Left colon (tissue), 2 donors: Measurements from ENCODE around the gene IVD. TPM values are rescaled to one million over a fixed set of nuclear protein-coding genes. Genes with fewer than 3 reads are reported as not detected.
A peak's percentile ranks its signal among the peaks of the same experiment; 100 is the strongest.

Source experiments
- ATAC-seq: fragments of 200-7000 bp; cut with Tn5 transposase; one replicate; pipeline ENCODE4 v1.9.1; 2020; ENCODE audit warnings: mild to moderate bottlenecking, moderate library complexity
- DNase-seq, 2 donors: peaks; one replicate each; pipeline ENCODE4 v3.0.0-alpha.2; 2020
- intact Hi-C, 2 donors: fragments of 100-400 bp; cut with DNase I in 1 of 2; cut with micrococcal nuclease in 1 of 2; formaldehyde crosslinking; loops; one replicate each; pipeline versions ENCODE4 v1.11.2 to v1.14.0; 2022; cut with DNase I, micrococcal nuclease
- long read RNA-seq: library from polyadenylated mRNA; unstranded; transcript quantifications from one replicate; pipeline ENCODE4 v2.0.0, GENCODE V29; 2021
- total RNA-seq, 2 donors: library from RNA; stranded (reverse); fragmentation: NEBNext Ultra II Directional; extraction: Animal tissue kit (Norgen Biotek cat#: 25700); gene quantifications; one replicate each; pipeline ENCODE4 v1.2.1, GENCODE V29; 2021
- donor health status: DM: no; HTN: no; CAD: no.
- donor health status: DM: yes; HTN: yes; CAD: no.

IVD gene
- total RNA-seq, result 10 to 100 TPM; 68.8 to 71.5 TPM
- long read RNA-seq, transcript IVD-206 (12 exons, 1,809 nt), result major isoform, 25 of 55 reads
- long read RNA-seq, partial matches to known transcripts, result 7 of 55 reads
- long read RNA-seq, other reads (novel, unspliced or antisense), result 22 of 55 reads

GRCh38 chr15:40405501-40406381, at the start of gene IVD:
IVD (plus strand) TSS chr15:40405795; CDS start chr15:40405828, 33 bp downstream.
- ATAC-seq (peak; percentile 99), DNase-seq (peak; percentile 94 to 97)
- intact Hi-C loops, result no loop called here

- no peak for ATAC-seq
- no peak for DNase-seq
- intact Hi-C loops, result no loop called here
Measured at GRCh38 chr15:40355976-40356585, 49.5 kb upstream of the IVD start.

DNA sequence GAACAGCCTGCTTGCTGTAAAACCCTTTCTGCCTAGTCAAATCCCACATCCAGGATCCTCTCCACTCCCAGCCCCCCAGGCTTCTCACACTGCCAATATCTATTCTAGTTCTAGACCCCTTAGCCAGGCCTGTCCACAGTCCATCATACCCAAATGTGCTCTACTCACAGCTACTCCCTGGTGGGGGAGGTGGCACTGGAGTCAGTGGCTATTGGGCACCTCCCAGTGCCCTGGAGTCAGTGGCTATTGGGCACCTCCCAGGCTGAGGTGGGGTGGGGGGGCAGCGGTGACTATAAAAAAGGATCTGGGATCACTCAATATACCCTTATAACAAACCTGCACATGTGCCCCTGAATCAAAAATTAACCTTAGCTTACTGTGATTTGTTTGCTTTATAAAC, 48.3 kb upstream of the IVD start:
- peak; percentile 30 for ATAC-seq
- peak in 1 of 2 donors; percentile 55 for DNase-seq
- intact Hi-C loops, result no loop called here

GRCh38 chr15:40357723-40358470, 47.7 kb upstream of the IVD start, which contains the start of gene DISP2:
DISP2 (plus strand) TSS chr15:40358219; CDS start chr15:40358322, 103 bp downstream.
- intact Hi-C loops, result no loop called here
- DNase-seq (peak; percentile 78 to 90), ATAC-seq (peak; percentile 61)

DNA sequence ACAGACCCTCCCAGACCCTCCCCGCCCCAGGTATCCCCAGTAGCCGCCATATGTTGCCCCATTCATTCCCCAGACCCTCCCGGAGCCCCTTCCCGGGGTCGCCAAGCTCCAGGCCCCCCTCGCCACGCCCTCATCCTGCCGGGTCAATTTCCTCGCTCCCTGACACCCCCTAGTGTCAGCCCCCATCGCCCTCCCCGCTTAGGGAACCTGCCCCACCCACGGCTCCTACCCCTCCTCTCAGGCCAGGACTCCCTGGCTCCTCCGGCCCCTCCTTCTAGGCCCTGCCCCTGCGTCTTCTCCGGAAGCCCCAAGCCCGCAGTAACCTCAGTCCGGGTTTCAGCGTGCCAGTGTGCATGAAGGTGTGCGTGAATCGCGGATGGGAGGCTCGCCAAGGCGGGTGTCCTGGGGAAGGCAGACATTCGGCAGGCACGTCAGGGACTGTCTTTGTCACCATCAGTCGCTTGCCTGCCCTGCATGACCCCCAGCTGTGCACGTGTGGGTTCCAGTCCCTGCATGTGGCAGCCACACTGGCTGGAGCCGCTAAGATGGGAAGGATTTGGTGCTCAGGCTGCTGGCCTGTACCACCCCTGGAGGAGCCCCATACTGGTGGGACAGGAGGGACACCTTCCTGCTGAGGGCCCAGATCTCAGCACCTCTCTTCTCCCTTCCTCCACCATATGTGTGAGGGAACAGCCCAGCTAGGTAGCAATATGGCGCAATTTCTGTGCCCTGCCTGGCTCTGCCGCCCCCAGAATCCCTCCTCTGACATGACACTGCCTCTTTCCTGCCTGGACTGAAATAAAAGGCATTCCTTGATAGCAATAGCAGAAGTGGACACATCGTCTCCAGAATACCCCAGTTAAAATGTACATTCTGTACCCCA, 46.9 kb upstream of the IVD start:
- ATAC-seq, result peak; percentile 4
- DNase-seq, result peak in 1 of 2 donors; percentile 58
- intact Hi-C loops, result no loop called here

- intact Hi-C loops, result loop anchor here in 1 of 2 donors (10.0 kb wide), 1 partner anchor 55 kb away; no protein-coding TSS in a partner anchor
- DNase-seq (no peak), ATAC-seq (no peak)
Measured at GRCh38 chr15:40360015-40360414, 45.6 kb upstream of the IVD start.

- ATAC-seq (no peak), DNase-seq (no peak)
- intact Hi-C loops, result loop anchor here in 1 of 2 donors (10.0 kb wide), 1 partner anchor 53 kb away; no protein-coding TSS in a partner anchor
Measured at GRCh38 chr15:40361640-40362039, 44.0 kb upstream of the IVD start.

DNA sequence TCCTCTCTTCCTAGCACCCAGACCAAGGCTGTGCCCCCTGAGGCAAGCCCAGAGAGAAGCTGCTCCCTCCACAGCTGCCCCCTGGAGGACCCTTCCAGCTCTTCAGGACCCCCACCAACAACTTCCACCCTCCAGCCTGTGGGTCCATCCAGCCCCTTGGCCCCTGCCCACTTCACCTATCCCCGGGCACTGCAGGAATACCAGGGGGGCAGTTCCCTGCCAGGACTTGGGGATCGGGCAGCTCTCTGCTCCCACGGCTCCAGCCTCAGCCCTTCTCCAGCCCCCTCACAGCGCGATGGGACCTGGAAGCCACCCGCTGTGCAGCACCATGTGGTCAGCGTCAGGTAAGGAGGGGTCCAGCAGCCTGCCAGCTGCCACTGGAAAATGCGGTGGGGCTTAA, 42.0 kb upstream of the IVD start:
- ATAC-seq, result no peak
- intact Hi-C loops, result loop anchor here in 1 of 2 donors (10.0 kb wide), 1 partner anchor 51 kb away; no protein-coding TSS in a partner anchor
- no peak for DNase-seq

DNA sequence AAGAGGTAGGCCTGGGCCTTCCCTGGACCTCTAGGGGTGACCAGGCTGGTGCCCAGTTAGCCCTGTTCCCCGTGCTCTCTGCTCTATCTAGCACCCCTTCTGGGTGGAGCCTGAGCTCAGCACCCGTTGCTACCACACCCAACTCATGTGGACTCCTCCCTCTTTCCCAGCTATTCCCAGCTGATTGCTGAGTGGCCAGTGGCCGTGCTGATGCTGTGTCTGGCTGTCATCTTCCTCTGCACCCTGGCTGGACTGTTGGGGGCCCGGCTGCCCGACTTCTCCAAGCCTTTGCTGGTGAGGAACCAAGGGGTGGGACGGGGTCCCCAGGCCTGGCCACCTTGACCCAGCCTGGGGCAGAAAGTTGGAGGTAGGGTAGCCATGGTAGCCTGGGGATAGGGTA, 41.3 kb upstream of the IVD start:
- peak in 1 of 2 donors; percentile 35 for DNase-seq

GRCh38 chr15:40365016-40365415, 40.6 kb upstream of the IVD start:
- ATAC-seq (no peak), DNase-seq (no peak)
- intact Hi-C loops, result loop anchor here in 1 of 2 donors (10.0 kb wide), 1 partner anchor 50 kb away; no protein-coding TSS in a partner anchor

More for the DNA sequence above, 41.3 kb upstream of the IVD start:
- peak; percentile 25 for ATAC-seq
- intact Hi-C loops, result loop anchor here in 1 of 2 donors (10.0 kb wide), 1 partner anchor 51 kb away; no protein-coding TSS in a partner anchor

GRCh38 chr15:40365624-40366456, 39.8 kb upstream of the IVD start:
- DNase-seq (no peak), ATAC-seq (no peak)
- intact Hi-C loops, result loop anchor here in 1 of 2 donors (10.0 kb wide), 1 partner anchor 49 kb away; no protein-coding TSS in a partner anchor

DNA sequence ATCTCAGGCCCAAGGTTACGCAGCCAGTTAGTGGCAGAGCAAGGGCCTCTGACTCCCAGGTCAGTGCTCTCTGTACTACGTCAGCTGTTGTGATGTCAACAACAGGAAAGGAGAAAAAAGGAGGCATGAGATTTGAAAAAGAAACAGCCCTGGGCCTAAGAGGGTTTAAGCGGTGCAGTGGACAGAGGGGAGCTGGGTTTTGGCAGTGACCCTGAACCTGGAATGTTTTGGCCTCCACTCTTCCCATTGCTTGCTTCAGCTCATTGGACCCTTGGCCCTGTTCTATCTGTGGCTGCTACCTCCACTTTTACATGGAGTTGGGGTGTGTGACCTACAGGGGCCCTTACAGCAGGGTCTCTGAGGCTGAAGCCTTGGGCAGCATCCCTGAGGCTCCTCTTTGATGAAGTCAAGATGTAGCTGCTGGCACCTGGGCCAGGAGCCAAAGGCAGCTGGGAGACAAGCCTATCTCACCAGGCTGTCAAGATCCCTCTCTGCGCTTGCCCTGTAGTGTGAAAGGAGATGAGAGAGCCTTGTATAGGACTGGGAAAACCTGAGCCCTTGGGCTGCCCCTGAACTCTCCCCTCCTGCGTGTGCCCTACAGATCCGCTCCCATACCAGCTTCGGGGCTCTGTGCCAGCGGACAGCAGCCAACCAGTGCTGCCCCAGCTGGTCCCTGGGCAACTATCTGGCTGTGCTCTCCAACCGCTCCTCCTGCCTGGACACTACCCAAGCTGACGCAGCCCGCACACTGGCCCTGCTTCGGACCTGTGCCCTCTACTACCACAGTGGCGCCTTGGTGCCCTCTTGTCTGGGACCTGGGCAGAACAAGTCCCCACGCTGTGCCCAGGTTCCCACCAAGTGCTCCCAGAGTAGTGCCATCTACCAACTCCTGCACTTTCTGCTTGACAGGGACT, 38.9 kb upstream of the IVD start:
- peak; percentile 55 to 76 for DNase-seq
- intact Hi-C loops, result loop anchor here in 1 of 2 donors (10.0 kb wide), 1 partner anchor 48 kb away; no protein-coding TSS in a partner anchor
- ATAC-seq, result peak; percentile 5

DNA sequence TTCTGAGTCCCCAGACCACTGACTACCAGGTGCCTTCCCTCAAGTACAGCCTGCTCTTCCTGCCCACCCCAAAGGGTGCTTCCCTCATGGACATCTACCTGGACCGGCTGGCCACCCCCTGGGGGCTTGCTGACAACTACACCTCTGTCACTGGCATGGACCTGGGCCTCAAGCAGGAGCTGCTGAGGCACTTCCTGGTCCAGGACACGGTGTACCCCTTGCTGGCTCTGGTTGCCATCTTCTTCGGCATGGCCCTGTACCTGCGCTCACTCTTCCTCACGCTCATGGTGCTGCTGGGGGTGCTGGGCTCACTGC, 38.3 kb upstream of the IVD start:
- DNase-seq (peak in 1 of 2 donors; percentile 50), ATAC-seq (peak; percentile 4)
- intact Hi-C loops, result loop anchor here in 1 of 2 donors (10.0 kb wide), 1 partner anchor 47 kb away; no protein-coding TSS in a partner anchor

GRCh38 chr15:40367686-40368611, 37.6 kb upstream of the IVD start:
- DNase-seq, result peak; percentile 88 to 91
- ATAC-seq, result peak; percentile 87
- intact Hi-C loops, result loop anchor here in 1 of 2 donors (10.0 kb wide), 1 partner anchor 47 kb away; no protein-coding TSS in a partner anchor
